GM08714 (cell line): ENCODE measurements around the gene CREB1.

Source experiments
- H3K4me3 ChIP-seq: fragments of 200-500 bp; sonication (Bioruptor generic); 2 replicates; pipeline ENCODE4 v1.5.1; 2014; ENCODE audit warnings: mild to moderate bottlenecking, low read length, inconsistent platforms
- ZNF274 ChIP-seq: IDR thresholded peaks from 2 replicates; pipeline ENCODE4 v1.6.1; 2012; ENCODE audit warnings: mild to moderate bottlenecking, low read depth, low read length

CREB1 gene

DNA sequence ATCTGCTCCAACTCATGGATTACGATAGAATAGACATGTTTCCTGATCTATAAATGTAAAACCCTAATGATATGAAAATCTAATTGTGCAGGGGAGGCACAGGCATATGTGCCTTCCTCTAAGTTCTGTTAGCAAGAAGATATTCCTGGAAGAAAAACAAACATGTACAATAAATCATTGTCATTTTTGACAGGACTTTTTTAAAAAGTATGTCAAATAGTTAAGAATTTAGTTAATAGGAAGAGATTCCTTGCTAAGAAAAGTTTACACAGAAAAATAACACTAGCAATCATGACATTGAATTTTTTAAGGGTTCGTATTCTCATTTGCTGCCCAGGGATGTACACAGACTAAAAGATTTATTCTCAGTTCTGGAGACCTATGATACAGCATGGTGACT lies 15.3 kb upstream of the CREB1 start:
- no peak for TF ChIP-seq ZNF274
- no peak overlapping the region for H3K4me3 ChIP-seq

- no peak overlapping the region for H3K4me3 ChIP-seq
- TF ChIP-seq ZNF274 = no peak
Observed at GRCh38 chr2:207515671-207516070, 14.1 kb upstream of the CREB1 start.

- no peak for TF ChIP-seq ZNF274
- H3K4me3 ChIP-seq = no peak overlapping the region
Observed at GRCh38 chr2:207516206-207516605, 13.6 kb upstream of the CREB1 start.

DNA sequence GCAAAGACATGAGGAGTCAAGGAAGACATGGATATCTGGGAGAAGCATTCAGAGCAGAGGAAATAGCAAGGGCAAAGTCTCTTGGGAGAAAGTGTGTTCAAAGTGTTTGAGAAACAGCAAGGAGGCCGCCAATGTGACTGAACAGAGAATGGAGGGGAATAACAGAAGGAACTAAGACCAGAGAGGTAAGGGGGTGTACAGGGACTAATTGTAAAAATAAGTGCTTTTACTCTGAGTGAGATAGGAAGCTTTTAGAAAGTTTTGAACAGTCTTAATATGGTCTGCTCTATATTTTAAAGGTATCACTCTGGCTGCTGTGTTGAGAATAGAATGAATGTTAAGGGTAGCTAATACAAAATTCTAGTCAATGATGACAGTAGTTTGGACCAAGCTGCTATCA lies 6.8 kb upstream of the CREB1 start:
- TF ChIP-seq ZNF274 = no peak
- H3K4me3 ChIP-seq = no peak overlapping the region

DNA sequence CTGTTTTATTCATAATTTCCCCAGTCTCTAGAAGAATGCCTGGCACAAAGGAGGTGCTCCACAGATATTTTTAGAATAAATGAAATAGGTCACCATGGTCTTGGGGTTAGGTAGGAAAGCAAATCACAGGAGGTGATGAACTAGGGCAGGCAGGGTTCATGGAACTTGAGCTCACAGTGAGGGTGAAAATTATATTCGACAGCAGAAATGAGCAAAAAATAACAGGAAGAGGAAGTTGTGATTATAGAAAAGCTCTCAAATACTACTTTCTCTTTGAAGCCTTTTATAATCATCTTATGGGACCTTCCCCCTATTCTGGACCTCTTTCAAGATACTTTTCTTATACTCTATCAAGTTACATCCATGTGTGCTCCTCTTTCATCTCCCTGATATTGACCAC lies 4.5 kb upstream of the CREB1 start:
- no peak overlapping the region; the same call in 1 of the 2 replicates for H3K4me3 ChIP-seq
- no peak for TF ChIP-seq ZNF274

GRCh38 chr2:207528980-207529329 lies 807 bp upstream of the CREB1 start:
- H3K4me3 ChIP-seq = peak overlapping the region; percentile 69; the same call in 1 of the 2 replicates
- no peak for TF ChIP-seq ZNF274

DNA sequence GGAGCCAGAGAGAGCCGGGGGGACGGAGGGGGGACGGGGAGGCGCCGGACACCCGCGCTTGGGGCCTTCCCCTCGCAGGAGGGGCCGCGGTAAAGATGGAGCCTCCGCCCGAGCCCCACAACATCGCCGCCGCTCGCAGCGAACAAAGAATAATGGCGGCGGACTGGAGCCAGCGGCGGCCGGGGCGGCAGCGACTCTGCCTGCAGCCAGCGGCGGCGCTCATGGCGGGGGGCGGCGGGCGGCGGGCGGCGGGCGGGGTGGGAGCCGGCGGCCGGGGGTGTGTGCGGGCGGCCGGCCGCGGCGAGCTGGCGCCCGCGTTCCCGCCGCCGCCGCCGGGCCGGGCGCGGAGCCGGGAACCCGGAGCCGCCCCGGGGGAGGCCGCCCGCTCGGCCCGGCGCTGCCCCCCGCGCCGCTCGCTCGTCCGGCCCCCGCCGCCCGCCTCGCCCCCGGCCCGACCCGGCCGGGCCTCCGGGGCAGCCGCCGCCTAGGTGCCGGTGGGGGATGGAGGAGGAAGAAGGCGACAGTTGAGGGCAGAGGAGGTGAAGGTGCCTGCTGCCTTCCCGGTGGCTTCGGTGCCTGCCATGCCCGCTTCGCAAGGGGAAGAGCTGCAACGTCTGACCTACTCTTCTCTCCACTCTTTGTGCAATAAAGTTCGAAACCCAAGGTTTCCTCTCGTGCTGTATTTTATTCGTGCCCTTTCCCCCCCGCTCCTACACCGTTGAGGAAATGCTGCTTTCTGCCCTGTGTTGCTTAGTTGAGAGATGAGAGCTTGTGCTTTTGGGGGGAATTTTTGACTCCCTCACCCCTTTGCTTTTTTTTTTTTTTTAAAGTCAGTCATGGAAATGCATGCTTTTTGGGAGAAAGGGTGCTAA lies 634 bp downstream of the CREB1 start:
- TF ChIP-seq ZNF274 = no peak
- peak overlapping the region; percentile 97 for H3K4me3 ChIP-seq

- H3K4me3 ChIP-seq = peak overlapping the region; percentile 97
- TF ChIP-seq ZNF274 = no peak
Observed at GRCh38 chr2:207531032-207531952, 1.5 kb downstream of the CREB1 start.

GRCh38 chr2:207532676-207533075 lies 2.9 kb downstream of the CREB1 start:
- H3K4me3 ChIP-seq = no peak overlapping the region; the same call in 1 of the 2 replicates
- no peak for TF ChIP-seq ZNF274

- TF ChIP-seq ZNF274 = no peak
- H3K4me3 ChIP-seq = no peak overlapping the region
Observed at GRCh38 chr2:207533461-207534008, 3.8 kb downstream of the CREB1 start.

DNA sequence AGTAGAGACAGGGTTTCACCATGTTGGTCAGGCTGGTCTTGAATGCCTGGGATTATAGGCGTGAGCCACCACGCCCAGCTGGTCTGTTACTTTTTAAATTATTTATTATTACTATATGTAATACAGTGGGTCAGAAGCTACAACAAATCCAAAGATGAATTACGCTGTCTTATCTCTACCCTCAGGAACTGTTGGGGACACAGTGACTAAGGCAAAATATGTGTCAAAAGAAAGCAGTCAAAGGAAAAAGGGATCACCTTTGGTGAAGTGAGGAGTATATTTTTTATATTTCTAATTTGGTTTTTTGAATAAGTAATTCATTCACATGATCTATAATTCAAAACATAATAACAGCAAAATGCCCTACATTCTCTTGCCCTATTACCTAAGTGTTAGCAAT lies 4.7 kb downstream of the CREB1 start:
- no peak for TF ChIP-seq ZNF274
- H3K4me3 ChIP-seq = peak overlapping the region; percentile 28; the same call in 1 of the 2 replicates

- H3K4me3 ChIP-seq = no peak overlapping the region
- no peak for TF ChIP-seq ZNF274
Observed at GRCh38 chr2:207539470-207539869, 9.7 kb downstream of the CREB1 start.

DNA sequence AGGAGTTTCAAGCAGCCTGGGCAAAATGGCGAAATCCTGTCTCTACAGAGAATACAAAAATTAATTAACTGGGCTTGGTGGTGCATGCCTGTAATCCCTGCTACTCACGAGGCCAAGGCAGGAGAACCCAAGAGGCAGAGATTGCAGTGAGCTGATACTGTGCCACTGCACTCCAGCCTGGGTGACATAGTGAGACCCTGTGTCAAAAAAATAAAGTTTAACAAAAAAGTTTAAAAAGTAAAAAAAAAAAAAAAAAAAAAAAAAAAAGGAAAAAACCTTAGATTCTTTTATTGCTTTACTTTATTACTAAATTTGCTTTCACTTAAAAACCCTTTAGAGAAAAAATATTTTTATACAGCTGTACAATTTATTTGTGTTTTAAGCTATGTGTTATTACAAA lies 10.7 kb downstream of the CREB1 start:
- H3K4me3 ChIP-seq = no peak overlapping the region
- TF ChIP-seq ZNF274 = no peak

DNA sequence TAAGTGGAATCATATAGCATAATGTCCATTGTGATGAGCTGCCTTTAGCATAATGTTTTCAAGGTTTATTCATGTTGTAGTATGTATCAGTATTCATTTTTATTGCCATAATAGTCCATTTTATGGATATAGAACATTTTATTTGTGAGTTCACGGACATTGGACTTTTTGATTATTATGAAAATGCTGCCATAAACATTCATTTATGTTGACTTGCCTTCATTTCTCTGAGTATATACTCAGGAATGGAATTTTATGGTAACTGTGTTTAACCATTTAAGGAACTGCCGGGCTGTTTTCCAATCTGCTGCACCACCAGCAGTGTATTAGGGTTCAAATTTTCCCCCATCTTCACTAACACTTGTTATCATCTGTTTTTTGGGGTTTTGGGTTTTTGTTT lies 12.2 kb downstream of the CREB1 start:
- H3K4me3 ChIP-seq = no peak overlapping the region
- TF ChIP-seq ZNF274 = no peak
